ENCODE measurements around the gene AMZ1. TPM values are rescaled to one million over a fixed set of nuclear protein-coding genes. Genes with fewer than 3 reads are reported as not detected.

AMZ1 gene
- total RNA-seq, 3 donors from 2014 or later (not counting 1 experiment from before 2014, with no cell fraction given) = 0.07 to 1.2 (median 0.27) TPM

GRCh38 chr7:2758673-2759616 lies 70.9 kb downstream of the AMZ1 start:
- Histone ChIP-seq H3K27ac (ENCODE audit: low read length) (peak overlapping the region; percentile 37), H3K27me3 (ENCODE audit: control insufficient read depth, insufficient read depth, low read length) (no peaks in the 10 kb centered on the region), H3K4me1 (ENCODE audit: control insufficient read depth, insufficient read depth, low read length) (peaks cover 29% of the 10 kb centered on the region), H3K4me3 (ENCODE audit: low read length) (no peak overlapping the region), H3K9me3 (ENCODE audit: control insufficient read depth, insufficient read depth, low read length) (no peaks in the 10 kb centered on the region), H3K36me3 (ENCODE audit: control insufficient read depth, insufficient read depth, low read length) (no peaks in the 10 kb centered on the region)
- H3K27me3 Mint-ChIP-seq (ENCODE audit: low read depth in 2 of 2) = no peaks in the 10 kb centered on the region
- TF ChIP-seq CTCF (IDR thresholded peaks at IDR 0.05) = no peak
- no peaks in the 10 kb centered on the region for H3K36me3 Mint-ChIP-seq
- peaks cover 29 to 31% of the 10 kb centered on the region in 2 donors for H3K4me1 Mint-ChIP-seq
- peak overlapping the region; percentile 16 to 62 for H3K27ac Mint-ChIP-seq
- no peaks in the 10 kb centered on the region for H3K9me3 Mint-ChIP-seq
- ATAC-seq (peak in 1 of 3 donors; percentile 53), DNase-seq (peak in 1 of 2 donors; percentile 14)
- no peak overlapping the region for H3K4me3 Mint-ChIP-seq
- intact Hi-C loops (cut with micrococcal nuclease) = no loop called here
- 89% methylated on average over 17 of the region's 18 CpGs for WGBS (ENCODE audit: insufficient coverage)

- no peak overlapping the region for H3K4me3 ChIP-seq (ENCODE audit: low read length)
- no peak overlapping the region for H3K27ac ChIP-seq (ENCODE audit: low read length)
- WGBS (ENCODE audit: insufficient coverage) = 75% methylated on average over 8 of the region's 8 CpGs
- Mint-ChIP-seq H3K4me3 (no peak overlapping the region), H3K4me1 (peaks cover 29 to 31% of the 10 kb centered on the region in 2 donors), H3K36me3 (no peaks in the 10 kb centered on the region), H3K27me3 (ENCODE audit: low read depth in 2 of 2) (no peaks in the 10 kb centered on the region), H3K9me3 (no peaks in the 10 kb centered on the region), H3K27ac (peak overlapping the region in 1 of 2 donors; percentile 16)
- intact Hi-C loops (cut with micrococcal nuclease) = no loop called here
- no peaks in the 10 kb centered on the region for H3K9me3 ChIP-seq (ENCODE audit: control insufficient read depth, insufficient read depth, low read length)
- H3K36me3 ChIP-seq (ENCODE audit: control insufficient read depth, insufficient read depth, low read length) = no peaks in the 10 kb centered on the region
- peaks cover 29% of the 10 kb centered on the region for H3K4me1 ChIP-seq (ENCODE audit: control insufficient read depth, insufficient read depth, low read length)
- TF ChIP-seq CTCF (IDR thresholded peaks at IDR 0.05) = no peak
- no peaks in the 10 kb centered on the region for H3K27me3 ChIP-seq (ENCODE audit: control insufficient read depth, insufficient read depth, low read length)
- DNase-seq (no peak), ATAC-seq (no peak)
Observed at GRCh38 chr7:2759736-2760097, 71.7 kb downstream of the AMZ1 start.

GRCh38 chr7:2760098-2760889 lies 72.3 kb downstream of the AMZ1 start:
- H3K27me3 Mint-ChIP-seq (ENCODE audit: low read depth in 2 of 2) = no peaks in the 10 kb centered on the region
- H3K9me3 Mint-ChIP-seq = no peaks in the 10 kb centered on the region
- Histone ChIP-seq H3K4me3 (ENCODE audit: low read length) (no peak overlapping the region), H3K4me1 (ENCODE audit: control insufficient read depth, insufficient read depth, low read length) (peaks cover 29% of the 10 kb centered on the region), H3K9me3 (ENCODE audit: control insufficient read depth, insufficient read depth, low read length) (no peaks in the 10 kb centered on the region), H3K27ac (ENCODE audit: low read length) (no peak overlapping the region), H3K36me3 (ENCODE audit: control insufficient read depth, insufficient read depth, low read length) (no peaks in the 10 kb centered on the region), H3K27me3 (ENCODE audit: control insufficient read depth, insufficient read depth, low read length) (no peaks in the 10 kb centered on the region)
- intact Hi-C loops (cut with micrococcal nuclease) = no loop called here
- 53% methylated on average over 22 of the region's 22 CpGs for WGBS (ENCODE audit: insufficient coverage)
- H3K36me3 Mint-ChIP-seq = no peaks in the 10 kb centered on the region
- TF ChIP-seq CTCF (IDR thresholded peaks at IDR 0.05) = no peak
- peak overlapping the region in 1 of 2 donors; percentile 53 for H3K27ac Mint-ChIP-seq
- ATAC-seq = peak in 2 of 3 donors; percentile 44 to 66
- H3K4me3 Mint-ChIP-seq = peak overlapping the region; percentile 5
- peaks cover 29 to 31% of the 10 kb centered on the region in 2 donors for H3K4me1 Mint-ChIP-seq
- DNase-seq = peak in 1 of 2 donors; percentile 28
